Progenitor cell of endocrine pancreas (in vitro differentiated cells): ENCODE data around the gene LRMDA. TPM values are rescaled to one million over a fixed set of nuclear protein-coding genes. Genes with fewer than 3 reads are reported as not detected.

Source experiments
- DNase-seq: peaks from one replicate; pipeline ENCODE4 v3.0.0; 2021; ENCODE audit warnings: low spot score; ENCODE audit not compliant: unreplicated experiment
- H3K27ac Mint-ChIP-seq: 2 replicates; pipeline ENCODE4 v1.8.0; 2021; ENCODE audit warnings: mild to moderate bottlenecking, moderate library complexity, mixed read lengths
- H3K27me3 Mint-ChIP-seq: 2 replicates; pipeline ENCODE4 v1.8.0; 2021; ENCODE audit warnings: mixed read lengths
- H3K36me3 Mint-ChIP-seq: 2 replicates; pipeline ENCODE4 v1.8.0; 2022; ENCODE audit warnings: mixed read lengths; ENCODE audit not compliant: insufficient read depth
- H3K4me1 Mint-ChIP-seq: 2 replicates; pipeline ENCODE4 v1.8.0; 2021; ENCODE audit warnings: low read depth, mixed read lengths
- H3K4me3 Mint-ChIP-seq: 2 replicates; pipeline ENCODE4 v1.8.0; 2021; ENCODE audit warnings: low read depth, mild to moderate bottlenecking, moderate library complexity, mixed read lengths
- H3K9me3 Mint-ChIP-seq: 2 replicates; pipeline ENCODE4 v1.8.0; 2021; ENCODE audit warnings: low read depth, mixed read lengths
- CTCF ChIP-seq: fragments of 200-600 bp; sonication (generic); IDR thresholded peaks from one replicate; pipeline ENCODE4 v1.5.0; 2021; ENCODE audit warnings: antibody characterized with exemption, mild to moderate bottlenecking; ENCODE audit not compliant: unreplicated experiment
- total RNA-seq: library from RNA; stranded (reverse); gene quantifications from 2 replicates; pipeline ENCODE4 v1.2.1, GENCODE V29; 2021

Gene LRMDA
- total RNA-seq, 1 donor from 2014 or later: 6.5 TPM

DNA sequence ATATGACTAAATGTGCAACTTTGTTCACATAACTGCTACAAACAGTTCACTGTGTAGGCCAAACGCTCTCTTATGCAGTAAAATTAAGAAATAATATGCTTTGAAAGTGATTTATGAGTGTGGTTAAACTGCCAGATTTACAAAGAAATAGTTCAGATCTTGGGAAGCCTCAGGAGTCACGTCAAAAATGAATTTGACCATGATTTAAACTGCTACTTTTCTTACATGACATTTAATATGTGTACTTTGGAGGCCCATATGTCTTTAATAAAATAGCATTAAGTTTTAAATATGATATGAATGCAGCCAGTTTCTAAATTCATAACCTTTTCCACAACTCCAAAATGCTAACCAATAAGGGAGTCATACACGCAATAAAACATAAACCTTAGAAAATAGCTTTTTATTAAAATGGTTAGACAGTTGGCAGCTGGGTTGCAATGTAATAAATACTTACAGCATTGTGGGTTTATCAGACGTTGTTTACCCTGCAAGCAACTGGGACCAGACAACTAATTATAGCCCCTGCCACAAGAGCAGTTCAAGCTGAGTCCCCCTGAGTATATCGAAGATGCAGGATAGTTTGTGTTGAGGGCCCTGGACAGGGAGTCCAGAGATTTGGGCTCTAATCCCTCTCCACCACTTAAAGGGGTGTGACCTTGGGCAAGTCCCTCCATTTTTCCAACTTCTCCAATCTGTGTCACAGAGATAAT, 640.4 kb downstream of the LRMDA start:
- no peak for DNase-seq
- H3K36me3 Mint-ChIP-seq: peaks cover 5% of the 10 kb centered on the region
- H3K27me3 Mint-ChIP-seq: no peaks in the 10 kb centered on the region
- TF ChIP-seq CTCF: no peak
- H3K9me3 Mint-ChIP-seq: peaks cover 11% of the 10 kb centered on the region
- H3K4me1 Mint-ChIP-seq: peaks cover 2% of the 10 kb centered on the region
- H3K27ac Mint-ChIP-seq: no peak overlapping the region
- H3K4me3 Mint-ChIP-seq: no peak overlapping the region

- Mint-ChIP-seq H3K27me3 (no peaks in the 10 kb centered on the region), H3K27ac (no peak overlapping the region), H3K4me1 (peaks cover 2% of the 10 kb centered on the region), H3K4me3 (no peak overlapping the region), H3K36me3 (peaks cover 5% of the 10 kb centered on the region), H3K9me3 (peaks cover 11% of the 10 kb centered on the region)
- TF ChIP-seq CTCF: no peak
- DNase-seq: no peak
Observed at GRCh38 chr10:76072384-76072783, 641.0 kb downstream of the LRMDA start.

DNA sequence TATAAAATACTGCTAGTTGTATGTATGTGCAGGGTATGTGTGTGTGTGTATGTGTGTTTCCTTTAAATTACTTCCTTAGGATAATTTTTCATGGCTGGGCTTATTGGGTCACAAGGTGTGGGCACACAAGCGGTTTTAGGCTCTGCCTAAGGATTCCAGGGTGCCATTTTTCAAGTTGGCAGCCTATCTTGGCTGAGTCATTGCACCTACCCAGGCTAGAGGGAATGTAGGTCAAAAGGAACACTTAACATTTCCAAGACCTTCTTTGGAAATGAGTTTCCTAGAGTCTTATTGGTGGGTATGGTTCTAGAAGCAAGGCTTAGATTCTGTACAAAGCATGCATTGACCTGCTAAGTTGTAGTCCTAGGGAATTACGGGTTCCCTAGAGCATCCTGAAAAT, 642.1 kb downstream of the LRMDA start:
- Mint-ChIP-seq H3K27ac (no peak overlapping the region), H3K27me3 (no peaks in the 10 kb centered on the region), H3K4me1 (peaks cover 2% of the 10 kb centered on the region), H3K9me3 (peaks cover 4% of the 10 kb centered on the region), H3K36me3 (no peaks in the 10 kb centered on the region), H3K4me3 (no peak overlapping the region)
- no peak for DNase-seq
- TF ChIP-seq CTCF: no peak

DNA sequence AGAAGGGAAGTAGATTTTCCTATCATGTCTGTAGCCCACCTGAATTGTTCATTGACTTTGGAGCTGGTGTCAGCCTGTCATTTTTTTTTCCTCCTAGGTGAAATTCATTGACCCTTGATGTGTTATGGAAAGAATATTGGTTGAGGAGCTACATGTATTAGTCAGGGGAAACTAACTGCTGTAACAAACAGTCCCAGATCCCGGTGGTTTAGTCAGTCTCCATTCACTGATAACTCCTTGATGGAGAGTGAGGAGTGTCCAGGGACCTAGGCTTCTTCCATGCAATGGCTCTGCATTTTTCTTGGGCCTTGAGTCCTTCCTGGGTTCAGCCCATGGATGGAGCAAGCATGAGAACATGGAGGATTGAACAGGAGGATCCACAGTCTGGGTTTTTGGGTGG, 643.2 kb downstream of the LRMDA start:
- H3K4me1 Mint-ChIP-seq: peaks cover 2% of the 10 kb centered on the region
- H3K4me3 Mint-ChIP-seq: no peak overlapping the region
- H3K27me3 Mint-ChIP-seq: no peaks in the 10 kb centered on the region
- peaks cover 4% of the 10 kb centered on the region for H3K9me3 Mint-ChIP-seq
- no peak for TF ChIP-seq CTCF
- H3K27ac Mint-ChIP-seq: no peak overlapping the region
- no peak for DNase-seq
- no peaks in the 10 kb centered on the region for H3K36me3 Mint-ChIP-seq

DNA sequence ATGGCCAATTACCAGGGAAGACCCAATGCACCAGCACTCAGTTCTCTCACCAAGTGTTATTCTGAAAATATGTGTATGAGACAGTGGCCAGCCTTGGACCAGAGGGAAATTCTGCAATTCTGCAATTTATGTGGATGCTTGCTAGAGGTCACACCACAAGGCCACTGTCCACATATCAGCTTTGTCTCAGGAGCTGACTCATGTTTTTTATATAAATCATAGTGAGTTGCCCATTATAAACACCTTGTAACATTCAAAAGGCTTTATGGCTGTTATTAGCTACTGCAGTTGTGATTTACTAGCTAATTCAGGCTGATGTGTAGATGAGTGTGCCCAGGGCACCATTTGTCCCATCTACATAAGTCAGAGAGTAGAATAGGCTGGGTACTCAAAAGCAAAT, 649.0 kb downstream of the LRMDA start:
- no peak overlapping the region for H3K27ac Mint-ChIP-seq
- no peaks in the 10 kb centered on the region for H3K36me3 Mint-ChIP-seq
- H3K4me3 Mint-ChIP-seq: no peak overlapping the region

More for the DNA sequence above, 649.0 kb downstream of the LRMDA start:
- Mint-ChIP-seq H3K4me1 (peaks cover 2% of the 10 kb centered on the region), H3K9me3 (no peaks in the 10 kb centered on the region), H3K27me3 (peaks cover 5% of the 10 kb centered on the region)
- no peak for DNase-seq
- no peak for TF ChIP-seq CTCF
